ENCODE measurements around the gene ANKRD42. TPM values are rescaled to one million over a fixed set of nuclear protein-coding genes. Genes with fewer than 3 reads are reported as not detected.
A peak's percentile ranks its signal among the peaks of the same experiment; 100 is the strongest.

Gene ANKRD42
- total RNA-seq, 1 experiment from 2014 or later: 6.7 TPM

GRCh38 chr11:83285771-83286528 is 92.4 kb downstream of the ANKRD42 start, which contains the start of gene CCDC90B:
CCDC90B (minus strand) TSS chr11:83286367; CDS start chr11:83285972, 395 bp downstream.
- peak; percentile 97 for DNase-seq (ENCODE audit: low read depth)

- no peak for DNase-seq (ENCODE audit: low read depth)
Observed at GRCh38 chr11:83287631-83288030, 94.1 kb downstream of the ANKRD42 start.

GRCh38 chr11:83292709-83293456 is 99.4 kb downstream of the ANKRD42 start:
- peak; percentile 62 for DNase-seq (ENCODE audit: low read depth)

- no peak for DNase-seq (ENCODE audit: low read depth)
Observed at GRCh38 chr11:83293457-83293774, 99.9 kb downstream of the ANKRD42 start.

GRCh38 chr11:83294208-83294607 is 100.7 kb downstream of the ANKRD42 start:
- DNase-seq (ENCODE audit: low read depth): no peak

Small RNA genes lying within 50 kb of the gene (small RNA-seq; reads per million reads assigned to genes)
- not detected for gene AP000873.5

Other genes starting within 250 kb of the ANKRD42 start
- gene RAB30, start 121.8 kb upstream of the ANKRD42 start, total RNA-seq (2014; rRNA removed; shearing (Covaris generic)): 3.2 and 6.0 TPM in 2 replicates
- 19.6 and 20.4 TPM in 2 replicates for gene PCF11, start 36.6 kb upstream of the ANKRD42 start, total RNA-seq (2014; rRNA removed; shearing (Covaris generic))
- 97.2 and 105 TPM in 2 replicates for gene CCDC90B, start 92.7 kb downstream of the ANKRD42 start, total RNA-seq (2014; rRNA removed; shearing (Covaris generic))

Data from HT1080 (cell line).